Neural progenitor cell (in vitro differentiated cells): ENCODE data around the gene GLIPR1. TPM values are rescaled to one million over a fixed set of nuclear protein-coding genes. Genes with fewer than 3 reads are reported as not detected.

Experiments used
- DNase-seq: peaks from one replicate; pipeline ENCODE4 v3.0.0-alpha.2; 2016; ENCODE audit warnings: low spot score
- H2AFZ ChIP-seq: fragments of 200-600 bp; sonication (generic); replicated peaks from 2 replicates; pipeline ENCODE4 v1.6.1; 2016; ENCODE audit warnings: antibody characterized with exemption
- H3F3A ChIP-seq: fragments of 200-600 bp; sonication (generic); 2 replicates; pipeline ENCODE4 v1.6.1; 2016; ENCODE audit warnings: antibody characterized with exemption, low read depth
- H3K27ac ChIP-seq: fragments of 200-600 bp; sonication (generic); 2 replicates; pipeline ENCODE4 v1.5.1; 2016; ENCODE audit warnings: mild to moderate bottlenecking
- H3K27me3 ChIP-seq: fragments of 200-600 bp; sonication (generic); 2 replicates; pipeline ENCODE4 v1.6.1; 2016; ENCODE audit warnings: mild to moderate bottlenecking, moderate library complexity
- H3K36me3 ChIP-seq: fragments of 200-600 bp; sonication (generic); 2 replicates; pipeline ENCODE4 v1.5.1; 2016
- H3K4me1 ChIP-seq: fragments of 200-600 bp; sonication (generic); 2 replicates; pipeline ENCODE4 v1.6.1; 2016; ENCODE audit warnings: mixed run types
- H3K4me2 ChIP-seq: fragments of 200-600 bp; sonication (generic); 2 replicates; pipeline ENCODE4 v1.6.1; 2016
- H3K4me3 ChIP-seq: fragments of 200-600 bp; sonication (generic); 2 replicates; pipeline ENCODE4 v1.5.1; 2016
- H3K79me2 ChIP-seq: fragments of 200-600 bp; sonication (generic); 2 replicates; pipeline ENCODE4 v1.6.1; 2016; ENCODE audit warnings: low read depth
- H3K9ac ChIP-seq: fragments of 200-600 bp; sonication (generic); 2 replicates; pipeline ENCODE4 v1.6.1; 2016
- H3K9me3 ChIP-seq: fragments of 200-600 bp; sonication (generic); 2 replicates; pipeline ENCODE4 v1.5.1; 2016; ENCODE audit warnings: low read depth
- H4K20me1 ChIP-seq: fragments of 200-600 bp; sonication (generic); 2 replicates; pipeline ENCODE4 v1.6.1; 2016; ENCODE audit warnings: low read depth
- H3K27ac Mint-ChIP-seq: 3 replicates; pipeline ENCODE4 v1.8.0; 2021; ENCODE audit warnings: mixed read lengths
- H3K27me3 Mint-ChIP-seq: 2 replicates; pipeline ENCODE4 v1.8.0; 2022; ENCODE audit warnings: low read depth, mild to moderate bottlenecking, inconsistent platforms, moderate library complexity, mixed read lengths; ENCODE audit not compliant: insufficient read depth
- H3K36me3 Mint-ChIP-seq: 3 replicates; pipeline ENCODE4 v1.8.0; 2021; ENCODE audit warnings: mixed read lengths
- H3K4me1 Mint-ChIP-seq: 3 replicates; pipeline ENCODE4 v1.8.0; 2021; ENCODE audit warnings: mixed read lengths
- H3K4me3 Mint-ChIP-seq: 3 replicates; pipeline ENCODE4 v1.8.0; 2021; ENCODE audit warnings: mild to moderate bottlenecking, moderate library complexity, mixed read lengths
- H3K9me3 Mint-ChIP-seq: 3 replicates; pipeline ENCODE4 v1.8.0; 2020; ENCODE audit warnings: mixed read lengths
- EZH2 ChIP-seq: fragments of 200-600 bp; sonication (generic); IDR thresholded peaks from 2 replicates; pipeline ENCODE4 v1.6.1; 2017; ENCODE audit warnings: antibody characterized with exemption, mild to moderate bottlenecking, moderate library complexity
- EZH2phosphoT487 ChIP-seq: fragments of 200-600 bp; sonication (generic); IDR thresholded peaks from 2 replicates; pipeline ENCODE4 v1.6.1; 2017; ENCODE audit warnings: antibody characterized with exemption
- total RNA-seq: library from RNA; depleted of rRNA; stranded (reverse); fragments of >200 nt; gene quantifications from 2 replicates; pipeline ENCODE4 v1.2.3, GENCODE V29; 2015; ENCODE audit warnings: low replicate concordance
- TF ChIP-seq, protein P1 (sequence below): fragments of 200-600 bp; sonication (generic); IDR thresholded peaks from 2 replicates; pipeline ENCODE4 v1.5.1; 2017; ENCODE audit warnings: antibody characterized with exemption, mild to moderate bottlenecking

The GLIPR1 gene
- total RNA-seq, 1 donor from 2014 or later: 0.04 TPM

GRCh38 chr12:75447691-75448393, 32.7 kb upstream of the GLIPR1 start:
- Histone ChIP-seq H3K27me3 (no peaks in the 10 kb centered on the region), H3K36me3 (no peaks in the 10 kb centered on the region), H3K27ac (no peak overlapping the region), H3K9ac (no peak overlapping the region), H3K79me2 (no peaks in the 10 kb centered on the region), H3K4me3 (no peak overlapping the region), H2AFZ (no peak overlapping the region), H3F3A (no peaks in the 10 kb centered on the region), H3K4me2 (no peak overlapping the region), H3K9me3 (no peaks in the 10 kb centered on the region), H4K20me1 (no peaks in the 10 kb centered on the region), H3K4me1 (no peaks in the 10 kb centered on the region)
- Mint-ChIP-seq H3K9me3 (no peaks in the 10 kb centered on the region), H3K36me3 (no peaks in the 10 kb centered on the region), H3K27ac (no peak overlapping the region), H3K27me3 (no peaks in the 10 kb centered on the region), H3K4me3 (no peak overlapping the region), H3K4me1 (no peaks in the 10 kb centered on the region)
- TF ChIP-seq EZH2phosphoT487: no peak
- TF ChIP-seq EZH2: no peak
- TF ChIP-seq, protein P1, sequence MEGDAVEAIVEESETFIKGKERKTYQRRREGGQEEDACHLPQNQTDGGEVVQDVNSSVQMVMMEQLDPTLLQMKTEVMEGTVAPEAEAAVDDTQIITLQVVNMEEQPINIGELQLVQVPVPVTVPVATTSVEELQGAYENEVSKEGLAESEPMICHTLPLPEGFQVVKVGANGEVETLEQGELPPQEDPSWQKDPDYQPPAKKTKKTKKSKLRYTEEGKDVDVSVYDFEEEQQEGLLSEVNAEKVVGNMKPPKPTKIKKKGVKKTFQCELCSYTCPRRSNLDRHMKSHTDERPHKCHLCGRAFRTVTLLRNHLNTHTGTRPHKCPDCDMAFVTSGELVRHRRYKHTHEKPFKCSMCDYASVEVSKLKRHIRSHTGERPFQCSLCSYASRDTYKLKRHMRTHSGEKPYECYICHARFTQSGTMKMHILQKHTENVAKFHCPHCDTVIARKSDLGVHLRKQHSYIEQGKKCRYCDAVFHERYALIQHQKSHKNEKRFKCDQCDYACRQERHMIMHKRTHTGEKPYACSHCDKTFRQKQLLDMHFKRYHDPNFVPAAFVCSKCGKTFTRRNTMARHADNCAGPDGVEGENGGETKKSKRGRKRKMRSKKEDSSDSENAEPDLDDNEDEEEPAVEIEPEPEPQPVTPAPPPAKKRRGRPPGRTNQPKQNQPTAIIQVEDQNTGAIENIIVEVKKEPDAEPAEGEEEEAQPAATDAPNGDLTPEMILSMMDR: no peak
- DNase-seq: no peak

GRCh38 chr12:75452675-75453330, 27.8 kb upstream of the GLIPR1 start:
- H3K79me2 ChIP-seq: no peaks in the 10 kb centered on the region
- H3K27me3 ChIP-seq: no peaks in the 10 kb centered on the region

DNA sequence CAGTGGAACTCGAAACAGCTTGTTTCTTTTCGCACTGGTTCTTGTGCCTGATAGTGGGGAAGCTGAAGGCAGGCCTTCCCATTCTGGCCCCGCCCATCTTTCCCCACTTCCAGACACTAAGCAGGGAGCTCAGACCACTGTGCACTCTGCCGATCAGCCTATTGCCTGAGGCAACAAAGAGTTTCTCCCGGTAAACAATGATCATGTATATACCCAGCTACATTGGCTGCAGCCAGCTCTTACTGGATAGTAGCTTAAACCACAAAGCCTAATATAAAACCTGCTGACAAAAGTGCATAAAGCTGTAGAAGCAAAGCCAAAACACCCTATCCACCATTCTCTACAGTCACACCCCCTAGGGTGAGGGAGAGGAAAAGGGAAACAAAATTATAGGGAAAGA, 24.7 kb upstream of the GLIPR1 start:
- no peaks in the 10 kb centered on the region for H3K27me3 ChIP-seq
- TF ChIP-seq EZH2phosphoT487: no peak
- TF ChIP-seq, protein P1: no peak
- H3K27ac ChIP-seq: no peak overlapping the region
- no peaks in the 10 kb centered on the region for H3F3A ChIP-seq
- H3K4me3 ChIP-seq: no peak overlapping the region
- H4K20me1 ChIP-seq: no peaks in the 10 kb centered on the region
- H3K79me2 ChIP-seq: no peaks in the 10 kb centered on the region
- no peaks in the 10 kb centered on the region for H3K9me3 ChIP-seq
- Mint-ChIP-seq H3K27me3 (no peaks in the 10 kb centered on the region), H3K9me3 (peaks cover 12% of the 10 kb centered on the region), H3K4me1 (no peaks in the 10 kb centered on the region), H3K36me3 (no peaks in the 10 kb centered on the region), H3K27ac (no peak overlapping the region), H3K4me3 (no peak overlapping the region)
- H3K9ac ChIP-seq: no peak overlapping the region
- no peak for DNase-seq
- no peak overlapping the region for H2AFZ ChIP-seq
- no peak overlapping the region for H3K4me2 ChIP-seq
- H3K36me3 ChIP-seq: no peaks in the 10 kb centered on the region
- H3K4me1 ChIP-seq: no peaks in the 10 kb centered on the region

More at GRCh38 chr12:75452675-75453330, 27.8 kb upstream of the GLIPR1 start:
- no peaks in the 10 kb centered on the region for H3K27me3 Mint-ChIP-seq
- no peaks in the 10 kb centered on the region for H3K36me3 Mint-ChIP-seq
- no peaks in the 10 kb centered on the region for H3K4me1 ChIP-seq
- no peaks in the 10 kb centered on the region for H4K20me1 ChIP-seq
- no peak overlapping the region for H3K4me3 ChIP-seq
- H3K27ac Mint-ChIP-seq: no peak overlapping the region
- peaks cover 3% of the 10 kb centered on the region for H3K9me3 Mint-ChIP-seq
- H3K27ac ChIP-seq: no peak overlapping the region
- no peak overlapping the region for H3K4me3 Mint-ChIP-seq
- no peaks in the 10 kb centered on the region for H3K36me3 ChIP-seq
- TF ChIP-seq, protein P1: no peak
- no peak for TF ChIP-seq EZH2phosphoT487
- no peak for TF ChIP-seq EZH2
- no peaks in the 10 kb centered on the region for H3K9me3 ChIP-seq
- H2AFZ ChIP-seq: peak overlapping the region; percentile 65
- no peaks in the 10 kb centered on the region for H3K4me1 Mint-ChIP-seq
- H3K4me2 ChIP-seq: no peak overlapping the region
- H3K9ac ChIP-seq: no peak overlapping the region
- no peak for DNase-seq
- no peaks in the 10 kb centered on the region for H3F3A ChIP-seq
